HFF-Myc (cell line): Measurements from ENCODE around the gene FANCC.

Experiments used
- DNase-seq: peaks from one replicate; pipeline ENCODE4 v3.0.0-alpha.2; 2011; ENCODE audit warnings: low read depth; ENCODE audit errors: extremely low read depth
- H3K4me3 ChIP-seq: replicated peaks from 2 replicates; pipeline ENCODE4 v1.5.1; 2011; ENCODE audit warnings: low read depth, mild to moderate bottlenecking, control low read depth, low read length
- TF ChIP-seq, protein P1 (sequence below): IDR thresholded peaks from 2 replicates; pipeline ENCODE4 v1.5.1; 2012; ENCODE audit warnings: mild to moderate bottlenecking, low read depth, low read length, control low read depth; ENCODE audit errors: missing control alignments

FANCC gene

GRCh38 chr9:95078511-95078910 lies 239.0 kb downstream of the FANCC start:
- no peak for DNase-seq
- TF ChIP-seq, protein P1, sequence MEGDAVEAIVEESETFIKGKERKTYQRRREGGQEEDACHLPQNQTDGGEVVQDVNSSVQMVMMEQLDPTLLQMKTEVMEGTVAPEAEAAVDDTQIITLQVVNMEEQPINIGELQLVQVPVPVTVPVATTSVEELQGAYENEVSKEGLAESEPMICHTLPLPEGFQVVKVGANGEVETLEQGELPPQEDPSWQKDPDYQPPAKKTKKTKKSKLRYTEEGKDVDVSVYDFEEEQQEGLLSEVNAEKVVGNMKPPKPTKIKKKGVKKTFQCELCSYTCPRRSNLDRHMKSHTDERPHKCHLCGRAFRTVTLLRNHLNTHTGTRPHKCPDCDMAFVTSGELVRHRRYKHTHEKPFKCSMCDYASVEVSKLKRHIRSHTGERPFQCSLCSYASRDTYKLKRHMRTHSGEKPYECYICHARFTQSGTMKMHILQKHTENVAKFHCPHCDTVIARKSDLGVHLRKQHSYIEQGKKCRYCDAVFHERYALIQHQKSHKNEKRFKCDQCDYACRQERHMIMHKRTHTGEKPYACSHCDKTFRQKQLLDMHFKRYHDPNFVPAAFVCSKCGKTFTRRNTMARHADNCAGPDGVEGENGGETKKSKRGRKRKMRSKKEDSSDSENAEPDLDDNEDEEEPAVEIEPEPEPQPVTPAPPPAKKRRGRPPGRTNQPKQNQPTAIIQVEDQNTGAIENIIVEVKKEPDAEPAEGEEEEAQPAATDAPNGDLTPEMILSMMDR = no peak
- H3K4me3 ChIP-seq = no peak overlapping the region

GRCh38 chr9:95077766-95078370 lies 239.6 kb downstream of the FANCC start:
- no peak overlapping the region for H3K4me3 ChIP-seq
- no peak for DNase-seq
- TF ChIP-seq, protein P1 = no peak

- no peak for DNase-seq
- H3K4me3 ChIP-seq = no peak overlapping the region
- TF ChIP-seq, protein P1 = no peak
These were observed 240.3 kb downstream of the FANCC start for GRCh38 chr9:95077053-95077765.

DNA sequence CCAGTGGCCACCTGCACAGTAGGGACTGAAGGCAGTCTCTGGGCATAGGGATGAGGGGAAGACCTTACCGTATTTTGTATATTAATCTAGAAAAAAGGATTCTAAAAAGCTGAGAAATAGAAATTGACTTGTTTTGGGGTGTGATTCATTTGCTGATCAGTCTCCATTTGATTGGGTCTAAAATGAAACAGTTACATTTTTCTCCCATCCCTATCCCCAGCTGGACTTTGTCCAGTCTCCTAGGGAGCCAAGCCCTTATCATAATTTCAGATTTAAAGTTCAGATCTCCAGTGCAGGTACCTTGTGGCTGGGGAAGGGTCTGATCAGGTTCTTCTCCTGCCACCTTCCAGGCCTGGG lies 240.8 kb downstream of the FANCC start:
- TF ChIP-seq, protein P1 = no peak
- no peak overlapping the region for H3K4me3 ChIP-seq
- DNase-seq = no peak

DNA sequence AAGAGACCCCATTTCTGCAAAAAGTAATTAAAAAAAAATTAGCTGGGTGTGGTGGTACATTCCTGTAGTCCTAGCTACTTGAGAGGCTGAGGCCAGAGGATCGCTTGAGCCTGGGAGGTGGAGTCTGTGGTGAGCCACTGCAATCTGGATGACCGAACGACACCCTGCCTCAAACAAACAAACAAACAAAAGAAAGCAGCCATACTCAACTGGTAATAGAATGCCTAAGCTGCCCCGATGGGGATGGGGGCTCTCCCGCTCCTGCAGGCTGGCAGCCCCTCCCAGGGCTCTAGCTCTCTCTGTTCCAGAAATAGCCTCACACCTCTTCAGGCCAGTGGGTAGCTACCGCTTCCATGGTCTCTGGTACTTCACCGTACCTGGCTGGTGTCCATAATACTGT lies 241.8 kb downstream of the FANCC start:
- no peak for DNase-seq
- TF ChIP-seq, protein P1 = no peak
- no peak overlapping the region for H3K4me3 ChIP-seq

DNA sequence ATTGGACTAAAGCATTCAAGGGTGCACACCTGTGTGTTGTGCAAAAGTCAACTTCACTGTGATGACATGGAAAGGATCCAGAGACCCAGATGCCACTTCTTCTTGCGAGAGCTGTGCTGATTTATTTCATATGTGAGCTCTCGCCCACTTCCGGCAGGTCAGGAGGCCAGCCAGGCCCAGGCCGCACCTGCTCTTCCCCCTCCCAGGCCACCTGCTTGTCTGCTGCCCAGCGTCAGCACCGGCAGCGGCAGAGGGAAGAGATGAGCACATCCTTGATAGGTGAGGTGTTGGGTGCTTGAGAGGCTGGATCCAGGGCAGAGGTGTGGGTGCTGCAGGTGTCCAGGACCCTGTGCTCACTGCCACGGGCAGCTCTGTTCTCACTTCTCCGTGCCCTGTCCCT lies 242.9 kb downstream of the FANCC start:
- no peak for DNase-seq
- no peak overlapping the region for H3K4me3 ChIP-seq
- TF ChIP-seq, protein P1 = no peak
